A549 (cell line): ENCODE results near the gene RUNX1. TPM values are rescaled to one million over a fixed set of nuclear protein-coding genes. Genes with fewer than 3 reads are reported as not detected.

ENCODE experiments used
- ATAC-seq, 2 experiments: fragments of 200-7000 bp in 1 of 2; fragments of >200 bp in 1 of 2; cut with Nextera tagmentation in 1 of 2; cut with Tn5 transposase in 1 of 2; 3 replicates each; pipeline versions ENCODE4 v1.8.0 to v1.9.1; 2018 to 2020; ENCODE audit warnings: mild to moderate bottlenecking in 1 of 2, moderate library complexity in 1 of 2
- CTCF ChIA-PET: fragments of 300-600 bp; sonication (Branson Sonifier 250); formaldehyde crosslinking; extraction: SDS; loops from one replicate; lab custom pipeline; 2021; ENCODE audit warnings: antibody characterized with exemption, inconsistent platforms; lab: Yijun Ruan, JAX
- POLR2A ChIA-PET: fragments of 350-600 bp; formaldehyde crosslinking; extraction: SDS; loops from one replicate; lab custom pipeline; 2021; ENCODE audit warnings: antibody characterized with exemption, inconsistent platforms; lab: Yijun Ruan, JAX
- DNase-seq, 2 experiments: peaks; one replicate each; pipeline versions ENCODE4 v3.0.0 to v3.0.0-alpha.2; 2011 to 2016; ENCODE audit warnings: low read depth in 1 of 2, low spot score in 1 of 2
- FAIRE-seq: peaks from 2 replicates; lab custom pipeline; 2011; peaks lifted over from hg19 to GRCh38; lab: Jason Lieb, UNC
- H3K27ac ChIP-seq, 2 experiments: fragments of >200 bp; sonication (Bioruptor Twin); formaldehyde crosslinking; 3 replicates each; pipeline ENCODE4 v1.5.1; 2016 to 2017
- H3K4me1 ChIP-seq: fragments of >200 bp; sonication (Bioruptor Twin); formaldehyde crosslinking; 3 replicates; pipeline ENCODE4 v1.6.1; 2016
- H3K4me2 ChIP-seq: fragments of >200 bp; sonication (Bioruptor Twin); formaldehyde crosslinking; 3 replicates; pipeline ENCODE4 v1.6.1; 2016
- H3K4me3 ChIP-seq: fragments of >200 bp; sonication (Bioruptor Twin); formaldehyde crosslinking; 3 replicates; pipeline ENCODE4 v1.5.1; 2016
- H3K9me3 ChIP-seq: fragments of >200 bp; sonication (Bioruptor Twin); formaldehyde crosslinking; 3 replicates; pipeline ENCODE4 v1.6.1; 2016
- ATOH8 ChIP-seq: fragments of 250-450 bp; sonication (Bioruptor Pico); IDR thresholded peaks from 2 replicates; pipeline ENCODE4 v1.5.0; 2020; ENCODE audit warnings: low read depth, mild to moderate bottlenecking, moderate library complexity
- CBX2 ChIP-seq: fragments of 200-600 bp; sonication (generic); IDR thresholded peaks from 2 replicates; pipeline ENCODE4 v1.6.1; 2016; ENCODE audit warnings: low read depth, mild to moderate bottlenecking, borderline replicate concordance
- CEBPB ChIP-seq, 2 experiments: fragments of >200 bp in 1 of 2; sonication (Bioruptor Twin) in 1 of 2; formaldehyde crosslinking in 1 of 2; IDR thresholded peaks; 2 replicates each; pipeline ENCODE4 v1.6.1; 2012 to 2016
- CHD2 ChIP-seq: fragments of 150-350 bp; IDR thresholded peaks from 2 replicates; pipeline ENCODE4 v1.6.1; 2014; ENCODE audit warnings: low read length; ENCODE audit not compliant: partially characterized antibody
- CHD4 ChIP-seq: fragments of 200-600 bp; sonication (generic); IDR thresholded peaks from 2 replicates; pipeline ENCODE4 v1.6.1; 2016; ENCODE audit warnings: antibody characterized with exemption, mild to moderate bottlenecking, borderline replicate concordance
- CTCF ChIP-seq: fragments of >200 bp; sonication (Bioruptor Twin); formaldehyde crosslinking; IDR thresholded peaks from 3 replicates; pipeline ENCODE4 v1.5.1; 2016
- E2F6 ChIP-seq: IDR thresholded peaks from 2 replicates; pipeline ENCODE4 v1.6.1; 2012; ENCODE audit warnings: low read depth, borderline replicate concordance
- EHF ChIP-seq: fragments of 250-450 bp; sonication (Bioruptor Pico); IDR thresholded peaks from 2 replicates; pipeline ENCODE4 v1.5.0; 2020; ENCODE audit warnings: mild to moderate bottlenecking
- ELK1 ChIP-seq: fragments of 150-350 bp; IDR thresholded peaks from 2 replicates; pipeline ENCODE4 v1.6.1; 2014; ENCODE audit warnings: low read depth, mild to moderate bottlenecking, low read length
- FOSL2 ChIP-seq, 2 experiments: fragments of 450-650 bp in 1 of 2; fragments of >200 bp in 1 of 2; sonication (Bioruptor Twin) in 1 of 2; formaldehyde crosslinking; IDR thresholded peaks; 2 replicates each; pipeline versions ENCODE4 v1.5.0 to v1.6.1; 2016 to 2020; ENCODE audit warnings: mild to moderate bottlenecking in 1 of 2, moderate library complexity in 1 of 2
- HDAC2 ChIP-seq: fragments of 200-600 bp; sonication (generic); IDR thresholded peaks from 2 replicates; pipeline ENCODE4 v1.6.1; 2016
- HES2 ChIP-seq: fragments of >200 bp; sonication (Bioruptor Twin); formaldehyde crosslinking; IDR thresholded peaks from 2 replicates; pipeline ENCODE4 v1.6.1; 2016
- HOXB13 ChIP-seq: fragments of 250-450 bp; sonication (Bioruptor Pico); IDR thresholded peaks from 2 replicates; pipeline ENCODE4 v1.5.0; 2020; ENCODE audit warnings: low read depth, mild to moderate bottlenecking, moderate library complexity
- JUN ChIP-seq, 2 experiments: fragments of >200 bp; sonication (Bioruptor Twin); formaldehyde crosslinking; IDR thresholded peaks; 2 replicates in 1 of 2; 3 replicates in 1 of 2; pipeline ENCODE4 v1.6.1; 2016 to 2017
- JUNB ChIP-seq: fragments of >200 bp; sonication (Bioruptor Twin); formaldehyde crosslinking; IDR thresholded peaks from 2 replicates; pipeline ENCODE4 v1.6.1; 2016
- MAFK ChIP-seq: fragments of 450-650 bp; IDR thresholded peaks from 2 replicates; pipeline ENCODE4 v1.6.1; 2014; ENCODE audit not compliant: partially characterized antibody
- MAZ ChIP-seq: fragments of 150-350 bp; IDR thresholded peaks from 2 replicates; pipeline ENCODE4 v1.6.1; 2014; ENCODE audit warnings: antibody characterized with exemption, low read depth, low read length, borderline replicate concordance
- NFE2L2 ChIP-seq: fragments of 150-350 bp; conservative IDR thresholded peaks from 2 replicates; pipeline ENCODE4 v1.6.1; 2014; ENCODE audit warnings: low read length
- PBX3 ChIP-seq: IDR thresholded peaks from 2 replicates; pipeline ENCODE4 v1.6.1; 2012
- PHF8 ChIP-seq: fragments of 200-600 bp; sonication (generic); IDR thresholded peaks from 2 replicates; pipeline ENCODE4 v1.6.1; 2016; ENCODE audit warnings: low read depth, mild to moderate bottlenecking, antibody characterized with exemption, moderate library complexity, borderline replicate concordance
- POLR2AphosphoS2 ChIP-seq: conservative IDR thresholded peaks from 2 replicates; pipeline ENCODE4 v1.6.1; 2012; ENCODE audit warnings: low read length, improper control_type of control experiment, inconsistent platforms
- RAD21 ChIP-seq, 2 experiments: fragments of >200 bp in 1 of 2; sonication (Bioruptor Twin) in 1 of 2; formaldehyde crosslinking in 1 of 2; IDR thresholded peaks in 1 of 2; conservative IDR thresholded peaks in 1 of 2; 2 replicates in 1 of 2; 3 replicates in 1 of 2; pipeline ENCODE4 v1.6.1; 2012 to 2018; ENCODE audit warnings: inconsistent platforms in 1 of 2
- RARB ChIP-seq: fragments of 250-450 bp; sonication (Bioruptor Pico); IDR thresholded peaks from 2 replicates; pipeline ENCODE4 v1.8.0; 2021; ENCODE audit warnings: mild to moderate bottlenecking, moderate library complexity
- RCOR1 ChIP-seq: fragments of 150-350 bp; IDR thresholded peaks from 2 replicates; pipeline ENCODE4 v1.6.1; 2014; ENCODE audit warnings: antibody characterized with exemption, low read length, low read depth
- REST ChIP-seq: fragments of 200-600 bp; sonication (generic); IDR thresholded peaks from 2 replicates; pipeline ENCODE4 v1.6.1; 2016; ENCODE audit warnings: antibody characterized with exemption, mild to moderate bottlenecking, moderate library complexity
- SMC3 ChIP-seq: fragments of >200 bp; sonication (Bioruptor Twin); formaldehyde crosslinking; IDR thresholded peaks from 3 replicates; pipeline ENCODE4 v1.6.1; 2018; ENCODE audit warnings: inconsistent platforms
- SREBF2 ChIP-seq: fragments of 450-650 bp; IDR thresholded peaks from 2 replicates; pipeline ENCODE4 v1.6.1; 2014; ENCODE audit warnings: mild to moderate bottlenecking, moderate library complexity
- TP53 ChIP-seq: fragments of 250-450 bp; sonication (Bioruptor Pico); IDR thresholded peaks from 2 replicates; pipeline ENCODE4 v1.5.0; 2021; ENCODE audit warnings: mild to moderate bottlenecking, moderate library complexity
- ZFP36 ChIP-seq: fragments of 450-650 bp; IDR thresholded peaks from 2 replicates; pipeline ENCODE4 v1.6.1; 2014; ENCODE audit warnings: borderline replicate concordance; ENCODE audit not compliant: partially characterized antibody
- WGBS: methylation state at CpG from one replicate; pipeline ENCODE4 v1.1.6; 2017; ENCODE audit errors: missing lambda C conversion rate; 5-methylcytosine and 5-hydroxymethylcytosine counted together
- polyA plus RNA-seq, 4 experiments: library from polyadenylated mRNA; depleted of rRNA in 3 of 4; stranded (reverse); fragments of >200 nt; fragmentation: RNase III in 1 of 4; extraction: RNeasy Plus Mini Kit Qiagen cat#74134 plus additional on column Dnase treatment in 1 of 4; gene quantifications; 2 replicates in 3 of 4; 3 replicates in 1 of 4; pipeline ENCODE4 v1.2.3, GENCODE V29; 2011 to 2017

Gene RUNX1
- polyA plus RNA-seq, 2 of the 4 experiments (the other 2 are of a cell fraction) = 5.5 TPM

GRCh38 chr21:34807881-34808568, 241.1 kb downstream of the RUNX1 start:
- Histone ChIP-seq H3K4me3 (no peak overlapping the region), H3K27ac (peak overlapping the region; percentile 95 to 97), H3K9me3 (peaks cover 26% of the 10 kb centered on the region), H3K4me2 (peak overlapping the region; percentile 67), H3K4me1 (peaks cover 54% of the 10 kb centered on the region)
- CTCF ChIA-PET = interaction anchor here (0.9 to 2.1 kb wide), 6 partner anchors 12 to 79 kb away, joined by 3 to 7 read pairs (median 4); no protein-coding TSS in a partner anchor
- DNase-seq (peak; percentile 50 to 70), FAIRE-seq (no peak), ATAC-seq (peak; percentile 78 to 88)
- POLR2A ChIA-PET = interaction anchor here (0.8 to 2.4 kb wide), 8 partner anchors 13 to 82 kb away, joined by 3 to 12 read pairs (median 7); no protein-coding TSS in a partner anchor
- WGBS = 55% methylated on average over 10 of the region's 15 CpGs
- TF ChIP-seq FOSL2 (IDR thresholded peaks at IDR 0.05) (no peak), FOSL2 (CRISPR knock-in tag; IDR thresholded peaks at IDR 0.05) (no peak), RAD21 (conservative IDR thresholded peaks at IDR 0.05 in 1 of 2, IDR thresholded peaks at IDR 0.05 in 1 of 2) (no peak; a peak in 1 of 5 replicates), JUNB (no peak), HDAC2 (no peak), TP53 (no peak), RCOR1 (no peak), ELK1 (no peak), E2F6 (0 out of 2 replicates have a peak, but pooled peaks have one; percentile 22), CEBPB (IDR thresholded peaks at IDR 0.05) (peak; percentile 68 to 75), SMC3 (no peak), RARB (CRISPR knock-in tag) (no peak), ATOH8 (peak; percentile 37; the same call in 1 of the 2 replicates), CHD4 (no peak), CHD2 (no peak), ZFP36 (no peak), PBX3 (no peak), CTCF (no peak), MAZ (no peak), HES2 (no peak), JUN (IDR thresholded peaks at IDR 0.05) (0 out of 5 replicates have a peak, but pooled peaks of 1 of the 2 experiments have one; percentile 24), CBX2 (no peak), HOXB13 (CRISPR knock-in tag) (peak; percentile 29; the same call in 1 of the 2 replicates), SREBF2 (no peak), MAFK (no peak), EHF (CRISPR knock-in tag) (0 out of 2 replicates have a peak, but pooled peaks have one; percentile 33), REST (no peak), POLR2AphosphoS2 (no peak), PHF8 (no peak), NFE2L2 (no peak)
